IMR-90 (cell line): ENCODE results near the gene DUSP16. TPM values are rescaled to one million over a fixed set of nuclear protein-coding genes. Genes with fewer than 3 reads are reported as not detected.

Source experiments
- ATAC-seq: fragments of 200-7000 bp; cut with Tn5 transposase; 2 replicates; pipeline ENCODE4 v1.9.1; 2020; ENCODE audit warnings: low read depth, mild to moderate bottlenecking, moderate library complexity
- BruUV-seq: library from RNA; stranded (reverse); fragments of 400-500 nt; replicated peaks from 2 replicates; lab custom pipeline; 2021; lab: Mats Ljungman, UMichigan
- CTCF ChIA-PET: fragments of 300-600 bp; formaldehyde crosslinking; extraction: SDS; loops from one replicate; lab custom pipeline; 2021; ENCODE audit warnings: antibody characterized with exemption; lab: Yijun Ruan, JAX
- POLR2A ChIA-PET: fragments of 300-600 bp; sonication (Branson Sonifier 250); formaldehyde crosslinking; loops from one replicate; lab custom pipeline; 2022; ENCODE audit warnings: antibody characterized with exemption; ENCODE audit not compliant: unreplicated experiment; lab: Charles Lee
- DNase-seq: peaks from one replicate; pipeline ENCODE4 v3.0.0; 2013
- H2AFZ ChIP-seq: replicated peaks from 2 replicates; pipeline ENCODE3; 2013; ENCODE audit warnings: low read length, mild to moderate bottlenecking; ENCODE audit not compliant: poor library complexity
- H2AK5ac ChIP-seq: 2 replicates; pipeline ENCODE4 v1.6.1; 2013; ENCODE audit warnings: low read depth, low read length, inconsistent platforms
- H2AK9ac ChIP-seq: replicated peaks from 2 replicates; pipeline ENCODE3; 2013; ENCODE audit warnings: mild to moderate bottlenecking, low read depth, low read length, moderate library complexity; ENCODE audit not compliant: poor library complexity
- H2BK120ac ChIP-seq: 2 replicates; pipeline ENCODE4 v1.6.1; 2013; ENCODE audit warnings: low read depth, low read length, inconsistent platforms
- H2BK15ac ChIP-seq: 3 replicates; pipeline ENCODE4 v1.6.1; 2013; ENCODE audit warnings: low read depth, low read length, inconsistent platforms
- H2BK20ac ChIP-seq: 2 replicates; pipeline ENCODE4 v1.6.1; 2013; ENCODE audit warnings: low read depth, mild to moderate bottlenecking, inconsistent platforms, low read length, moderate library complexity
- H2BK5ac ChIP-seq: 2 replicates; pipeline ENCODE4 v1.6.1; 2013; ENCODE audit warnings: mild to moderate bottlenecking, low read depth, low read length, inconsistent platforms; ENCODE audit not compliant: poor library complexity, severe bottlenecking
- H3K14ac ChIP-seq: replicated peaks from 2 replicates; pipeline ENCODE4 v1.6.1; 2013; ENCODE audit warnings: low read depth, low read length, inconsistent platforms
- H3K18ac ChIP-seq: 2 replicates; pipeline ENCODE4 v1.6.1; 2013; ENCODE audit warnings: low read depth, low read length, control low read depth
- H3K23ac ChIP-seq: 2 replicates; pipeline ENCODE4 v1.6.1; 2013; ENCODE audit warnings: low read depth, low read length, inconsistent platforms
- H3K27ac ChIP-seq: 2 replicates; pipeline ENCODE4 v1.5.1; 2013; ENCODE audit warnings: mild to moderate bottlenecking, control low read depth, low read length; ENCODE audit not compliant: insufficient read depth
- H3K27me3 ChIP-seq: 2 replicates; pipeline ENCODE4 v1.6.1; 2013; ENCODE audit warnings: low read length; ENCODE audit not compliant: control insufficient read depth, insufficient read depth
- H3K36me3 ChIP-seq: 2 replicates; pipeline ENCODE4 v1.6.1; 2013; ENCODE audit warnings: low read length, mixed read lengths; ENCODE audit not compliant: control insufficient read depth, insufficient read depth
- H3K4ac ChIP-seq: 2 replicates; pipeline ENCODE4 v1.6.1; 2013; ENCODE audit warnings: low read depth, low read length, inconsistent platforms
- H3K4me1 ChIP-seq: 2 replicates; pipeline ENCODE4 v1.6.1; 2013; ENCODE audit warnings: low read length, mixed read lengths; ENCODE audit not compliant: control insufficient read depth, insufficient read depth
- H3K4me2 ChIP-seq: 2 replicates; pipeline ENCODE4 v1.6.1; 2013; ENCODE audit warnings: low read depth, mild to moderate bottlenecking, control low read depth, low read length, moderate library complexity
- H3K4me3 ChIP-seq: 2 replicates; pipeline ENCODE4 v1.5.1; 2013; ENCODE audit warnings: low read depth, mild to moderate bottlenecking, control low read depth, low read length, moderate library complexity; ENCODE audit not compliant: insufficient read depth
- H3K56ac ChIP-seq: 2 replicates; pipeline ENCODE4 v1.6.1; 2013; ENCODE audit warnings: low read length, inconsistent platforms; ENCODE audit not compliant: insufficient read depth; ENCODE audit errors: extremely low read depth
- H3K79me1 ChIP-seq, 2 experiments: 2 replicates each; pipeline ENCODE4 v1.6.1; 2013; ENCODE audit warnings: low read length in 2 of 2, inconsistent platforms in 1 of 2, low read depth in 1 of 2
- H3K9ac ChIP-seq: 2 replicates; pipeline ENCODE4 v1.6.1; 2013; ENCODE audit warnings: low read depth, low read length, control low read depth
- H3K9me1 ChIP-seq: 2 replicates; pipeline ENCODE4 v1.6.1; 2013; ENCODE audit warnings: low read length, inconsistent platforms; ENCODE audit not compliant: insufficient read depth
- H3K9me3 ChIP-seq: 2 replicates; pipeline ENCODE4 v1.6.1; 2013; ENCODE audit warnings: low read length; ENCODE audit not compliant: control insufficient read depth, insufficient read depth
- H4K20me1 ChIP-seq: 2 replicates; pipeline ENCODE4 v1.6.1; 2013; ENCODE audit warnings: low read length, inconsistent platforms; ENCODE audit not compliant: insufficient read depth
- H4K5ac ChIP-seq: 2 replicates; pipeline ENCODE4 v1.6.1; 2013; ENCODE audit warnings: mild to moderate bottlenecking, low read depth, low read length, control low read depth
- H4K8ac ChIP-seq, 2 experiments: 2 replicates each; pipeline ENCODE4 v1.6.1; 2013; ENCODE audit warnings: low read depth in 2 of 2, low read length in 2 of 2, control low read depth in 1 of 2, inconsistent platforms in 1 of 2
- H4K91ac ChIP-seq: 2 replicates; pipeline ENCODE4 v1.6.1; 2013; ENCODE audit warnings: low read depth, low read length, inconsistent platforms; ENCODE audit not compliant: insufficient read depth
- CEBPB ChIP-seq: IDR thresholded peaks from 2 replicates; pipeline ENCODE4 v1.6.1; 2012; ENCODE audit warnings: low read depth, low read length, improper control_type of control experiment
- CHD1 ChIP-seq: IDR thresholded peaks from 2 replicates; pipeline ENCODE4 v1.6.1; 2012; ENCODE audit warnings: low read depth, low read length, improper control_type of control experiment
- CTCF ChIP-seq: conservative IDR thresholded peaks from 2 replicates; pipeline ENCODE4 v1.5.1; 2012; ENCODE audit warnings: mild to moderate bottlenecking, low read depth, low read length, improper control_type of control experiment
- FOS ChIP-seq: fragments of 150-350 bp; IDR thresholded peaks from 2 replicates; pipeline ENCODE4 v1.6.1; 2016; ENCODE audit warnings: low read depth, low read length
- MAFK ChIP-seq: IDR thresholded peaks from 2 replicates; pipeline ENCODE4 v1.6.1; 2012; ENCODE audit warnings: low read depth, low read length, improper control_type of control experiment
- MAZ ChIP-seq: IDR thresholded peaks from 2 replicates; pipeline ENCODE4 v1.6.1; 2012; ENCODE audit warnings: low read depth, mild to moderate bottlenecking, low read length, improper control_type of control experiment, moderate library complexity, borderline replicate concordance
- MXI1 ChIP-seq: IDR thresholded peaks from 2 replicates; pipeline ENCODE4 v1.6.1; 2012; ENCODE audit warnings: low read depth, mild to moderate bottlenecking, low read length, moderate library complexity, borderline replicate concordance
- NFE2L2 ChIP-seq: fragments of 150-350 bp; IDR thresholded peaks from 2 replicates; pipeline ENCODE4 v1.6.1; 2016; ENCODE audit warnings: low read depth, mild to moderate bottlenecking, low read length
- POLR2A ChIP-seq: IDR thresholded peaks from 2 replicates; pipeline ENCODE4 v1.6.1; 2012; ENCODE audit warnings: mild to moderate bottlenecking, low read depth, low read length
- RAD21 ChIP-seq: IDR thresholded peaks from 2 replicates; pipeline ENCODE4 v1.6.1; 2012; ENCODE audit warnings: low read length, improper control_type of control experiment
- RCOR1 ChIP-seq: IDR thresholded peaks from 2 replicates; pipeline ENCODE4 v1.6.1; 2012; ENCODE audit warnings: mild to moderate bottlenecking, low read length, improper control_type of control experiment; ENCODE audit not compliant: insufficient replicate concordance
- RFX5 ChIP-seq: IDR thresholded peaks from 2 replicates; pipeline ENCODE4 v1.8.0; 2012; ENCODE audit warnings: low read depth, mild to moderate bottlenecking, low read length, moderate library complexity
- SMC3 ChIP-seq: fragments of 150-350 bp; IDR thresholded peaks from 2 replicates; pipeline ENCODE4 v1.6.1; 2016; ENCODE audit warnings: low read depth, mild to moderate bottlenecking, antibody characterized with exemption, low read length, moderate library complexity
- USF2 ChIP-seq: fragments of 150-350 bp; IDR thresholded peaks from 2 replicates; pipeline ENCODE4 v1.6.1; 2017; ENCODE audit warnings: mild to moderate bottlenecking, antibody characterized with exemption, low read length, low read depth
- WGBS, 2 experiments: methylation state at CpG; one replicate each; pipeline versions ENCODE4 v1.1.5 to v1.1.7; 2013; ENCODE audit warnings: missing lambda C conversion rate in 2 of 2; ENCODE audit not compliant: insufficient read length in 1 of 2; ENCODE audit errors: extremely low coverage in 2 of 2; 5-methylcytosine and 5-hydroxymethylcytosine counted together
- dilution Hi-C: fragments of 300-500 bp; cut with HindIII; formaldehyde crosslinking; loops from one replicate; pipeline ENCODE4 v1.14.3; 2018; ENCODE audit warnings: low sequenced_read_pairs; ENCODE audit not compliant: unreplicated experiment
- in situ Hi-C: fragments of 300-500 bp; cut with MboI; formaldehyde crosslinking; loops from 3 replicates; pipeline ENCODE4 v1.14.3; 2019; ENCODE audit warnings: low sequenced_read_pairs, inconsistent platforms, mixed read lengths
- intact Hi-C: fragments of 100-400 bp; cut with micrococcal nuclease; formaldehyde crosslinking; loops from 2 replicates; pipeline ENCODE4 v1.10.0; 2022
- polyA plus RNA-seq, 3 experiments: library from polyadenylated mRNA; depleted of rRNA; stranded (reverse); fragments of >200 nt; gene quantifications; 2 replicates each; pipeline ENCODE4 v1.2.3, GENCODE V29; 2012; ENCODE audit warnings: low replicate concordance in 1 of 3
- total RNA-seq: library from RNA; depleted of rRNA; stranded (reverse); fragments of >200 nt; gene quantifications from 2 replicates; pipeline ENCODE4 v1.2.3, GENCODE V29; 2012

DUSP16 gene
- total and polyA plus RNA-seq, 2 of the 4 experiments (the other 2 are of a cell fraction) = 4.7 to 10.0 TPM

GRCh38 chr12:12428047-12428446 lies 134.6 kb downstream of the DUSP16 start:
- dilution Hi-C loops = no loop called here
- Histone ChIP-seq H2AK9ac (no peak overlapping the region), H3K9me3 (peaks cover 4% of the 10 kb centered on the region), H3K4me2 (no peak overlapping the region), H2AK5ac (no peak overlapping the region), H3K23ac (no peak overlapping the region), H2AFZ (no peak overlapping the region), H3K9ac (no peak overlapping the region), H3K4ac (no peak overlapping the region), H4K5ac (no peak overlapping the region), H4K20me1 (no peaks in the 10 kb centered on the region), H3K36me3 (no peaks in the 10 kb centered on the region), H3K14ac (no peak overlapping the region), H2BK5ac (no peak overlapping the region), H2BK20ac (no peak overlapping the region), H3K4me1 (peaks cover 23% of the 10 kb centered on the region), H3K79me1 (peaks cover 4 to 20% of the 10 kb centered on the region in 2 experiments; a peak in 1 of 4 replicates), H3K56ac (no peak overlapping the region), H4K91ac (no peak overlapping the region), H3K18ac (no peak overlapping the region), H2BK120ac (no peak overlapping the region), H3K9me1 (peaks cover 4% of the 10 kb centered on the region; the same call in 1 of the 2 replicates), H3K4me3 (no peak overlapping the region), H4K8ac (no peak overlapping the region), H3K27me3 (no peaks in the 10 kb centered on the region), H3K27ac (no peak overlapping the region), H2BK15ac (no peak overlapping the region)
- no TSS peak for BruUV-seq
- no CpG with 5 or more reads among the region's 2 CpGs for WGBS, 2 experiments
- intact Hi-C loops = no loop called here
- TF ChIP-seq CTCF (no peak), USF2 (no peak), NFE2L2 (no peak), RCOR1 (no peak), MXI1 (no peak), MAZ (no peak), CHD1 (no peak), POLR2A (no peak), SMC3 (no peak), RAD21 (no peak), MAFK (no peak), FOS (no peak), RFX5 (no peak), CEBPB (no peak)
- ATAC-seq (no peak), DNase-seq (no peak)
- POLR2A ChIA-PET = no interaction called here
- in situ Hi-C loops = no loop called here
- CTCF ChIA-PET = no interaction called here
